IMR-90 (cell line): ENCODE measurements around the gene PKNOX1. TPM values are rescaled to one million over a fixed set of nuclear protein-coding genes. Genes with fewer than 3 reads are reported as not detected.

Source experiments
- ATAC-seq: fragments of 200-7000 bp; cut with Tn5 transposase; 2 replicates; pipeline ENCODE4 v1.9.1; 2020; ENCODE audit warnings: low read depth, mild to moderate bottlenecking, moderate library complexity
- BruUV-seq: library from RNA; stranded (reverse); fragments of 400-500 nt; replicated peaks from 2 replicates; lab custom pipeline; 2021; lab: Mats Ljungman, UMichigan
- CTCF ChIA-PET: fragments of 300-600 bp; formaldehyde crosslinking; extraction: SDS; loops from one replicate; lab custom pipeline; 2021; ENCODE audit warnings: antibody characterized with exemption; lab: Yijun Ruan, JAX
- POLR2A ChIA-PET: fragments of 300-600 bp; sonication (Branson Sonifier 250); formaldehyde crosslinking; loops from one replicate; lab custom pipeline; 2022; ENCODE audit warnings: antibody characterized with exemption; ENCODE audit not compliant: unreplicated experiment; lab: Charles Lee
- DNase-seq: peaks from one replicate; pipeline ENCODE4 v3.0.0; 2013
- H2AFZ ChIP-seq: replicated peaks from 2 replicates; pipeline ENCODE3; 2013; ENCODE audit warnings: low read length, mild to moderate bottlenecking; ENCODE audit not compliant: poor library complexity
- H2AK5ac ChIP-seq: 2 replicates; pipeline ENCODE4 v1.6.1; 2013; ENCODE audit warnings: low read depth, low read length, inconsistent platforms
- H2AK9ac ChIP-seq: replicated peaks from 2 replicates; pipeline ENCODE3; 2013; ENCODE audit warnings: mild to moderate bottlenecking, low read depth, low read length, moderate library complexity; ENCODE audit not compliant: poor library complexity
- H2BK120ac ChIP-seq: 2 replicates; pipeline ENCODE4 v1.6.1; 2013; ENCODE audit warnings: low read depth, low read length, inconsistent platforms
- H2BK15ac ChIP-seq: 3 replicates; pipeline ENCODE4 v1.6.1; 2013; ENCODE audit warnings: low read depth, low read length, inconsistent platforms
- H2BK20ac ChIP-seq: 2 replicates; pipeline ENCODE4 v1.6.1; 2013; ENCODE audit warnings: low read depth, mild to moderate bottlenecking, inconsistent platforms, low read length, moderate library complexity
- H2BK5ac ChIP-seq: 2 replicates; pipeline ENCODE4 v1.6.1; 2013; ENCODE audit warnings: mild to moderate bottlenecking, low read depth, low read length, inconsistent platforms; ENCODE audit not compliant: poor library complexity, severe bottlenecking
- H3K14ac ChIP-seq: replicated peaks from 2 replicates; pipeline ENCODE4 v1.6.1; 2013; ENCODE audit warnings: low read depth, low read length, inconsistent platforms
- H3K18ac ChIP-seq: 2 replicates; pipeline ENCODE4 v1.6.1; 2013; ENCODE audit warnings: low read depth, low read length, control low read depth
- H3K23ac ChIP-seq: 2 replicates; pipeline ENCODE4 v1.6.1; 2013; ENCODE audit warnings: low read depth, low read length, inconsistent platforms
- H3K27ac ChIP-seq: 2 replicates; pipeline ENCODE4 v1.5.1; 2013; ENCODE audit warnings: mild to moderate bottlenecking, control low read depth, low read length; ENCODE audit not compliant: insufficient read depth
- H3K27me3 ChIP-seq: 2 replicates; pipeline ENCODE4 v1.6.1; 2013; ENCODE audit warnings: low read length; ENCODE audit not compliant: control insufficient read depth, insufficient read depth
- H3K36me3 ChIP-seq: 2 replicates; pipeline ENCODE4 v1.6.1; 2013; ENCODE audit warnings: low read length, mixed read lengths; ENCODE audit not compliant: control insufficient read depth, insufficient read depth
- H3K4ac ChIP-seq: 2 replicates; pipeline ENCODE4 v1.6.1; 2013; ENCODE audit warnings: low read depth, low read length, inconsistent platforms
- H3K4me1 ChIP-seq: 2 replicates; pipeline ENCODE4 v1.6.1; 2013; ENCODE audit warnings: low read length, mixed read lengths; ENCODE audit not compliant: control insufficient read depth, insufficient read depth
- H3K4me2 ChIP-seq: 2 replicates; pipeline ENCODE4 v1.6.1; 2013; ENCODE audit warnings: low read depth, mild to moderate bottlenecking, control low read depth, low read length, moderate library complexity
- H3K4me3 ChIP-seq: 2 replicates; pipeline ENCODE4 v1.5.1; 2013; ENCODE audit warnings: low read depth, mild to moderate bottlenecking, control low read depth, low read length, moderate library complexity; ENCODE audit not compliant: insufficient read depth
- H3K56ac ChIP-seq: 2 replicates; pipeline ENCODE4 v1.6.1; 2013; ENCODE audit warnings: low read length, inconsistent platforms; ENCODE audit not compliant: insufficient read depth; ENCODE audit errors: extremely low read depth
- H3K79me1 ChIP-seq, 2 experiments: 2 replicates each; pipeline ENCODE4 v1.6.1; 2013; ENCODE audit warnings: low read length in 2 of 2, inconsistent platforms in 1 of 2, low read depth in 1 of 2
- H3K9ac ChIP-seq: 2 replicates; pipeline ENCODE4 v1.6.1; 2013; ENCODE audit warnings: low read depth, low read length, control low read depth
- H3K9me1 ChIP-seq: 2 replicates; pipeline ENCODE4 v1.6.1; 2013; ENCODE audit warnings: low read length, inconsistent platforms; ENCODE audit not compliant: insufficient read depth
- H3K9me3 ChIP-seq: 2 replicates; pipeline ENCODE4 v1.6.1; 2013; ENCODE audit warnings: low read length; ENCODE audit not compliant: control insufficient read depth, insufficient read depth
- H4K20me1 ChIP-seq: 2 replicates; pipeline ENCODE4 v1.6.1; 2013; ENCODE audit warnings: low read length, inconsistent platforms; ENCODE audit not compliant: insufficient read depth
- H4K5ac ChIP-seq: 2 replicates; pipeline ENCODE4 v1.6.1; 2013; ENCODE audit warnings: mild to moderate bottlenecking, low read depth, low read length, control low read depth
- H4K8ac ChIP-seq, 2 experiments: 2 replicates each; pipeline ENCODE4 v1.6.1; 2013; ENCODE audit warnings: low read depth in 2 of 2, low read length in 2 of 2, control low read depth in 1 of 2, inconsistent platforms in 1 of 2
- H4K91ac ChIP-seq: 2 replicates; pipeline ENCODE4 v1.6.1; 2013; ENCODE audit warnings: low read depth, low read length, inconsistent platforms; ENCODE audit not compliant: insufficient read depth
- BHLHE40 ChIP-seq: fragments of 150-350 bp; IDR thresholded peaks from 2 replicates; pipeline ENCODE4 v1.6.1; 2016; ENCODE audit warnings: mild to moderate bottlenecking, low read depth, low read length
- CEBPB ChIP-seq: IDR thresholded peaks from 2 replicates; pipeline ENCODE4 v1.6.1; 2012; ENCODE audit warnings: low read depth, low read length, improper control_type of control experiment
- ELK1 ChIP-seq: fragments of 150-350 bp; IDR thresholded peaks from 2 replicates; pipeline ENCODE4 v1.6.1; 2016; ENCODE audit warnings: low read depth, mild to moderate bottlenecking, low read length, moderate library complexity, borderline replicate concordance
- FOS ChIP-seq: fragments of 150-350 bp; IDR thresholded peaks from 2 replicates; pipeline ENCODE4 v1.6.1; 2016; ENCODE audit warnings: low read depth, low read length
- MAZ ChIP-seq: IDR thresholded peaks from 2 replicates; pipeline ENCODE4 v1.6.1; 2012; ENCODE audit warnings: low read depth, mild to moderate bottlenecking, low read length, improper control_type of control experiment, moderate library complexity, borderline replicate concordance
- NFE2L2 ChIP-seq: fragments of 150-350 bp; IDR thresholded peaks from 2 replicates; pipeline ENCODE4 v1.6.1; 2016; ENCODE audit warnings: low read depth, mild to moderate bottlenecking, low read length
- POLR2A ChIP-seq: IDR thresholded peaks from 2 replicates; pipeline ENCODE4 v1.6.1; 2012; ENCODE audit warnings: mild to moderate bottlenecking, low read depth, low read length
- RAD21 ChIP-seq: IDR thresholded peaks from 2 replicates; pipeline ENCODE4 v1.6.1; 2012; ENCODE audit warnings: low read length, improper control_type of control experiment
- RCOR1 ChIP-seq: IDR thresholded peaks from 2 replicates; pipeline ENCODE4 v1.6.1; 2012; ENCODE audit warnings: mild to moderate bottlenecking, low read length, improper control_type of control experiment; ENCODE audit not compliant: insufficient replicate concordance
- SMC3 ChIP-seq: fragments of 150-350 bp; IDR thresholded peaks from 2 replicates; pipeline ENCODE4 v1.6.1; 2016; ENCODE audit warnings: low read depth, mild to moderate bottlenecking, antibody characterized with exemption, low read length, moderate library complexity
- WGBS, 2 experiments: methylation state at CpG; one replicate each; pipeline versions ENCODE4 v1.1.5 to v1.1.7; 2013; ENCODE audit warnings: missing lambda C conversion rate in 2 of 2; ENCODE audit not compliant: insufficient read length in 1 of 2; ENCODE audit errors: extremely low coverage in 2 of 2; 5-methylcytosine and 5-hydroxymethylcytosine counted together
- dilution Hi-C: fragments of 300-500 bp; cut with HindIII; formaldehyde crosslinking; loops from one replicate; pipeline ENCODE4 v1.14.3; 2018; ENCODE audit warnings: low sequenced_read_pairs; ENCODE audit not compliant: unreplicated experiment
- in situ Hi-C: fragments of 300-500 bp; cut with MboI; formaldehyde crosslinking; loops from 3 replicates; pipeline ENCODE4 v1.14.3; 2019; ENCODE audit warnings: low sequenced_read_pairs, inconsistent platforms, mixed read lengths
- intact Hi-C: fragments of 100-400 bp; cut with micrococcal nuclease; formaldehyde crosslinking; loops from 2 replicates; pipeline ENCODE4 v1.10.0; 2022
- polyA plus RNA-seq, 3 experiments: library from polyadenylated mRNA; depleted of rRNA; stranded (reverse); fragments of >200 nt; gene quantifications; 2 replicates each; pipeline ENCODE4 v1.2.3, GENCODE V29; 2012; ENCODE audit warnings: low replicate concordance in 1 of 3
- total RNA-seq: library from RNA; depleted of rRNA; stranded (reverse); fragments of >200 nt; gene quantifications from 2 replicates; pipeline ENCODE4 v1.2.3, GENCODE V29; 2012
- TF ChIP-seq, protein P1 (sequence below): conservative IDR thresholded peaks from 2 replicates; pipeline ENCODE4 v1.5.1; 2012; ENCODE audit warnings: mild to moderate bottlenecking, low read depth, low read length, improper control_type of control experiment
- TF ChIP-seq, protein P2 (sequence below): fragments of 150-350 bp; IDR thresholded peaks from 2 replicates; pipeline ENCODE4 v1.6.1; 2017; ENCODE audit warnings: mild to moderate bottlenecking, antibody characterized with exemption, low read length, low read depth

Gene PKNOX1
- total and polyA plus RNA-seq, 2 of the 4 experiments (the other 2 are of a cell fraction) = 35.0 to 61.0 TPM

DNA sequence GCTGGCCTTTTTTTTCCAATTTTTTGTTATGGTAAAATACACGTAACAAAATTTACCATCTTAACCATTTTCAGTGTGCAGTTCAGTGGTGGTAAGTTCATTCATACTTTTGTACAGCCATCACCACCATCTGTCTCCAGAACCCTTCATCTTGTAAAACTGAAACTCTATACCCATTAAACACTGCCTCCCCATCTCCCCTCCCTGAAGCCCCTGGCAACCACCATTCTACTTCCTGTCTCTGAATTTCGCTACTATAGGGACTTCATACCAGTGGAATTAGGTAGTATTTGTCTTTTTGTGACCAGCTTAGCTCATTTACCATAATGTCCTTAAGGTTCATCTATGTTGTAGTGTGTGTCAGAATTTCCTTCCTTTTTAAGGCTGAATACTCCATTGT lies 8.7 kb downstream of the PKNOX1 start:
- in situ Hi-C loops = no loop called here
- CTCF ChIA-PET = no interaction called here
- peaks cover 14% of the 10 kb centered on the region for H3K4me1 ChIP-seq

More for the DNA sequence above, 8.7 kb downstream of the PKNOX1 start:
- Histone ChIP-seq H2BK20ac (no peak overlapping the region), H4K91ac (no peak overlapping the region), H2AFZ (no peak overlapping the region), H3K9me3 (no peaks in the 10 kb centered on the region), H2AK9ac (no peak overlapping the region), H3K79me1 (peaks cover 34 to 71% of the 10 kb centered on the region in 2 experiments), H3K14ac (no peak overlapping the region), H3K56ac (no peak overlapping the region), H3K23ac (no peak overlapping the region), H4K8ac (peak overlapping the region in 1 of 2 experiments; percentile 0; a peak in 2 of 4 replicates), H2AK5ac (no peak overlapping the region), H2BK5ac (peak overlapping the region; percentile 85), H3K36me3 (peaks cover 4% of the 10 kb centered on the region; the same call in 1 of the 2 replicates), H4K20me1 (peaks cover 11% of the 10 kb centered on the region; the same call in 1 of the 2 replicates), H3K4ac (no peak overlapping the region), H3K27ac (peak overlapping the region; percentile 23; the same call in 1 of the 2 replicates), H3K4me2 (peak overlapping the region; percentile 60; the same call in 1 of the 2 replicates), H2BK15ac (no peak overlapping the region), H3K4me3 (no peak overlapping the region), H4K5ac (no peak overlapping the region), H3K18ac (no peak overlapping the region), H2BK120ac (no peak overlapping the region), H3K9me1 (peaks cover 22% of the 10 kb centered on the region), H3K27me3 (no peaks in the 10 kb centered on the region), H3K9ac (no peak overlapping the region)
- no TSS peak for BruUV-seq
- DNase-seq = peak; percentile 57
- POLR2A ChIA-PET = no interaction called here
- intact Hi-C loops = no loop called here
- no peak for TF ChIP-seq ELK1
- no peak for TF ChIP-seq RCOR1
- TF ChIP-seq BHLHE40 = no peak
- no peak for TF ChIP-seq SMC3
- no peak for TF ChIP-seq FOS
- no peak for TF ChIP-seq POLR2A
- TF ChIP-seq, protein P1, sequence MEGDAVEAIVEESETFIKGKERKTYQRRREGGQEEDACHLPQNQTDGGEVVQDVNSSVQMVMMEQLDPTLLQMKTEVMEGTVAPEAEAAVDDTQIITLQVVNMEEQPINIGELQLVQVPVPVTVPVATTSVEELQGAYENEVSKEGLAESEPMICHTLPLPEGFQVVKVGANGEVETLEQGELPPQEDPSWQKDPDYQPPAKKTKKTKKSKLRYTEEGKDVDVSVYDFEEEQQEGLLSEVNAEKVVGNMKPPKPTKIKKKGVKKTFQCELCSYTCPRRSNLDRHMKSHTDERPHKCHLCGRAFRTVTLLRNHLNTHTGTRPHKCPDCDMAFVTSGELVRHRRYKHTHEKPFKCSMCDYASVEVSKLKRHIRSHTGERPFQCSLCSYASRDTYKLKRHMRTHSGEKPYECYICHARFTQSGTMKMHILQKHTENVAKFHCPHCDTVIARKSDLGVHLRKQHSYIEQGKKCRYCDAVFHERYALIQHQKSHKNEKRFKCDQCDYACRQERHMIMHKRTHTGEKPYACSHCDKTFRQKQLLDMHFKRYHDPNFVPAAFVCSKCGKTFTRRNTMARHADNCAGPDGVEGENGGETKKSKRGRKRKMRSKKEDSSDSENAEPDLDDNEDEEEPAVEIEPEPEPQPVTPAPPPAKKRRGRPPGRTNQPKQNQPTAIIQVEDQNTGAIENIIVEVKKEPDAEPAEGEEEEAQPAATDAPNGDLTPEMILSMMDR = no peak
- no peak for TF ChIP-seq MAZ
- TF ChIP-seq CEBPB = no peak
- TF ChIP-seq RAD21 = no peak
- no peak for TF ChIP-seq NFE2L2
- TF ChIP-seq, protein P2, sequence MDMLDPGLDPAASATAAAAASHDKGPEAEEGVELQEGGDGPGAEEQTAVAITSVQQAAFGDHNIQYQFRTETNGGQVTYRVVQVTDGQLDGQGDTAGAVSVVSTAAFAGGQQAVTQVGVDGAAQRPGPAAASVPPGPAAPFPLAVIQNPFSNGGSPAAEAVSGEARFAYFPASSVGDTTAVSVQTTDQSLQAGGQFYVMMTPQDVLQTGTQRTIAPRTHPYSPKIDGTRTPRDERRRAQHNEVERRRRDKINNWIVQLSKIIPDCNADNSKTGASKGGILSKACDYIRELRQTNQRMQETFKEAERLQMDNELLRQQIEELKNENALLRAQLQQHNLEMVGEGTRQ = no peak
- peak; percentile 43 for ATAC-seq
- WGBS, 2 experiments = no CpG with 5 or more reads among the region's 2 CpGs
- dilution Hi-C loops = no loop called here
